GM12873 (cell line): ENCODE measurements around the gene TRRAP.

Experiments used
- CTCF ChIP-seq: IDR thresholded peaks from 2 replicates; pipeline ENCODE4 v1.5.1; 2012; ENCODE audit warnings: low read depth, mild to moderate bottlenecking, moderate library complexity, low read length, control low read depth; ENCODE audit not compliant: insufficient read depth; ENCODE audit errors: missing control alignments

TRRAP gene

GRCh38 chr7:99002827-99003212 lies 124.5 kb downstream of the TRRAP start:
- no peak for TF ChIP-seq CTCF

- no peak for TF ChIP-seq CTCF
Observed at GRCh38 chr7:99003419-99003818, 125.1 kb downstream of the TRRAP start.

- no peak for TF ChIP-seq CTCF
Observed at GRCh38 chr7:99004216-99004615, 125.9 kb downstream of the TRRAP start.

- no peak for TF ChIP-seq CTCF
Observed at GRCh38 chr7:99004781-99005500, 126.6 kb downstream of the TRRAP start.

GRCh38 chr7:99005776-99006175 lies 127.4 kb downstream of the TRRAP start:
- TF ChIP-seq CTCF, result no peak

- no peak for TF ChIP-seq CTCF
Observed at GRCh38 chr7:99006739-99007424, 128.6 kb downstream of the TRRAP start.

- no peak for TF ChIP-seq CTCF
Observed at GRCh38 chr7:99008181-99008631, 129.9 kb downstream of the TRRAP start.
